GM19043 (cell line): Measurements from ENCODE around the gene SPATA24.
A peak's percentile ranks its signal among the peaks of the same experiment; 100 is the strongest.
"Not testable (repeated sequence)": the region's sequence is repeated elsewhere in the genome, so short reads cannot be mapped to it uniquely, and the experiment has no call there.

Experiments used
- ATAC-seq: cut with Tn5 transposase; IDR thresholded peaks from one replicate; pipeline ENCODE4 v1.9.1; 2021; ENCODE audit warnings: low read depth; ENCODE audit not compliant: unreplicated experiment

SPATA24 gene, protein sequence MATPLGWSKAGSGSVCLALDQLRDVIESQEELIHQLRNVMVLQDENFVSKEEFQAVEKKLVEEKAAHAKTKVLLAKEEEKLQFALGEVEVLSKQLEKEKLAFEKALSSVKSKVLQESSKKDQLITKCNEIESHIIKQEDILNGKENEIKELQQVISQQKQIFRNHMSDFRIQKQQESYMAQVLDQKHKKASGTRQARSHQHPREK

GRCh38 chr5:139403787-139404483, at the start of gene SPATA24:
TSS of gene SPATA24 (minus strand) at chr5:139404089. CDS start at chr5:139404060, 29 bp downstream.
- ATAC-seq = peak; percentile 79

DNA sequence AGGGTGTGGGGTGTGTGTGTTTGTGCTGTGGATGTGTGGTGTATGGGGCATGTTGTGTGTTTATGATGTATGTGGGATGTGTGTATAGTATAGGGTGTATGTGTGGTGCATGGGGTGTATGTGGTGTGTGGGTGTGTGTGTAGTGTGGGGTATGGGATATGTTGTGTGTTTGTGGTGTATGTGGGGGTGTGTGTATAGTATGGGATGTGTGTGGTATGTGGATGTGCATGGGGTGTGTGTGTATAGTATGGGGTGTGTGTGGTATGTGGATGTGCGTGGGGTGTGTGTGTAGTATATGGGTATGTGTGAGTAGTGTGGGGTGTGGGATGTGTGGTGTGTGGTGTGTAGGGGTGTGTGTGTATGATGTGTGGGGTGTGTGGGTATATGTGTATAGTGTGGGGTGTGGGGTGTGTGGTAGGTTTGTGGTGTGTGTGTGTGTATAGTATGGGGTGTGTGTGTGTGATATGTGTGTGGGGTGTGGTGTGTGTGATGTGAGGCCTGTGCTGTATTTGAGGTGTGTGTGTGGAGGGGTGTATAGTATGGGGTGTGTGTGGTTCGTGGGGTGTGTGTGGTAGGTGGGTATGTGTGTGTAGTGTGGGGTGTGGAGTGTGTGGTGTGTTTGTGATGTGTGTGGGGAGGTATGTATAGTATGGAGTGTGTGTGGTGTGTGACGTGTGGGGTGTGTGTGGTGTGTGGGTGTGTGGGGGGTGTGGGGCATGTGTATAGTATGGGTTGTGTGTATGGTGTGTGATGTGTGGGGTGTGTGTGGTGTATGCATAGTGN, 48.2 kb upstream of the SPATA24 start:
- ATAC-seq = no peak

DNA sequence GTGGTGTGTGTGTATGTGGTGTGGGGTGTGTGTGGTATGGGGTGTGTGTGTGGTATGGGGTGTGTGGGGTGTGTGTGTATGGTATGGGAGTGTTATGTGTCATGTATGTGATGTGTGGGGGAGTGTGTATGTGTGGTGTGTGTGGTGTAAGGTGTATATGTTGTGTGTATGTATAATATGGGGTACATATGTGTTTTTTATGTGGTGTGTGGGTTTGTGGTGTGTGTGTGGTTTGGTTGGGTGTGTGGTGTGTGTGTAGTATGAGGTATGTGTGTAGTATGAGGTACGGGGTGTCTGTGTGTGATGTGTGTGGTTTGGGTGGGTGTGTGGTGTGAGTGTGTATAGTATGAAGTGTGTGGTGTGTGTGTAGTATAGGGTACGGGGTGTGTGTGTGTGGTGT, 47.3 kb upstream of the SPATA24 start:
- no peak for ATAC-seq

DNA sequence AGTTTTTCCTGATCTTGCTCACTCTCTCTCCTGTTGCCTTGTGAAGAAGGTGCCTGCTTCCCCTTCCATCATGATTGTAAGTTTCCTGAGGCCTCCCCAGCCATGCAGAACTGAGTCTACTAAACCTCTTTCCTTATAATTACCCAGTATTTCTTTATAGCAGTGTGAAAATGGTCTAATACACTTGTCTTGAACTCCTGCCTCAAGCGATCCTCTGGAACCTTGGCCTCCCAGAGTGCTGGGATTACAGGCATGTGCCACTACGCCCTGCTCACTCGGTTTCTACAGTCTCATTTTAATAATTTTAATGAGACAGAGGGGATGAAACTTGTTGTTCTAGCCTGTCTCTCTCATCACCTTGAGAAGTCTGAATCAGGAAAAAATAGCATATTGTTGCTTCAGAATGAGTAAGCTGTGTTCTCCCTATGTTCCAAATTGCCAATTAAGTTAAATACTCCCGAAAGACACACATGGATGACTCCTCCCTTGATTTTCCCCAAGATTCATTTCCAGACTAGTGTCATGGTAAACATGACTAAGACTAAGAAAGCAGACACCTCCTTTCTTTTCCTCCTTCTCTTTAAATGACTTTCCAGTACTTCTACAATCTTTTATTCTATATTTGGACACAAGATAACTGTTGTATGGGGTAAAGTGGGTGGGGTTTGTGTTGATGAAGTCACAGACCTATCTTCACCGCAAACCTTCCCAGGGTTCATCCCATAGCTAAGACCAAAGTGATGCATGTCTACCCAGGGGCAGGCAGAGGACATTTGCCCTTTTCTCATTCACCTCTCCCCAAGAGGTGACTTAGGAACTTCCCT, 43.3 kb upstream of the SPATA24 start:
- ATAC-seq = no peak

- ATAC-seq = no peak
Measured at GRCh38 chr5:139445325-139446170, 41.7 kb upstream of the SPATA24 start.

DNA sequence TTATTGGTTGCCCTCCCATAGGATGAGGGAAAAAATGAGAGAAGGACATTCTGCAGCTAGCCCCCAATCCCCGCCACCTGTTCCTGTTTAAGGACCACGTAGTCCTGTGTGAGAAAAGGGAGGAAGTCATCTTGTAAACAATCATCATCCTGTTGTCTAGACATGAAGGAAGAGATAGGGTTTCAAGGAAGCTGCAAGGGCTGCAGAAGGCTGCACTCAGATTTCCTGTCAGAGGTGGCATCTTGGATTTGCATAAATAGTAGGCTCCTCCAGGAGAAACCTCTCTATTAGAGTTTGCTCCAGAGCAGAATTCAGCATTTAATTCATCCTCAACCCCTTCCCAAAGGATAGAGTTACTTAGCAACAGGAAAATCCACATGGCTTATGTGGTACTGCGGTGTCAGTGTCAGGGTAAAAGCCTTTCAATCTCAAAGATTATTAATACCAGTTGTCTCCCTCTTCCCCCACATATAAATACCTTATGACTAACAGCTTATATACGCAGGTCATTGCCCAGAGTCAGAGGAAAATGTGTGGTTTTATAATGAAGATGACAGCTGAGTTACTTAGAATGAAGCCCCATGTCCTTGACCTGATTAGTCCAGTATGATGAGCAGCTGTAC, 40.1 kb upstream of the SPATA24 start:
- ATAC-seq = no peak

DNA sequence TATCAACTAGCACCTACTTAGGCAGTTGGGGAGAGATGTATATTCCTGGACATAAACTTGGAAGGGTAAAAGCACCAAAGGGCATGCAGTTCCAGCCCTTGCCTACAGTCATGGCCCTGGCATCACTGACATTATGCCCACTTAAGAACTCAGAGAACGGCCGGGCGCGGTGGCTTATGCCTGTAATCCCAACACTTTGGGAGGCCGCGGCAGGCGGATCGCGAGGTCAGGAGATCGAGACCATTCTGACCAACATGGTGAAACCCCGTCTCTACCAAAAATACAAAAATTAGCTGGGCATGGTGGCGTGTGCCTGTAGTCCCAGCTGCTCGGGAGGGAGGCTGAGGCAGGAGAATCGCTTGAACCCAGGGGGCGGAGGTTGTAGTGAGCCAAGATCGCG, 36.5 kb upstream of the SPATA24 start:
- not testable (repeated sequence) for ATAC-seq

GRCh38 chr5:139439013-139439903, 35.4 kb upstream of the SPATA24 start, which contains the start of gene DNAJC18:
TSS of gene DNAJC18 (minus strand) at chr5:139439525. CDS start at chr5:139439445, 80 bp downstream.
- peak; percentile 93 for ATAC-seq

DNA sequence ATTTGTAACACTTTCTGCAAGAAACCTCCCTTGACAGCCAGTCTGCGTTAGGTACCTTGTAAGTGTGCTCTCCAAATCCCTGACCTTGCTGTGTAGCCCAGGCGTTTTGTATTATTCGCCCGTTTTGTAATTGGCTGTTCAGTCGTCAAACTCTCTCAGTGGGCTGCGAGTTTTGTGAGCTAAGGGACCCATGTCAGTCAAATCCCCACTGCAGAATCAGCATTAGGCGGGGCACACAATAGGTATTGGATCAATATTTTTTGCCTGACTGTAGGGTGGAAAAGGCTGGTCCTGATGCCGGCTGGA, 34.8 kb upstream of the SPATA24 start:
- ATAC-seq = no peak

GRCh38 chr5:139435676-139436075, 31.8 kb upstream of the SPATA24 start:
- no peak for ATAC-seq

DNA sequence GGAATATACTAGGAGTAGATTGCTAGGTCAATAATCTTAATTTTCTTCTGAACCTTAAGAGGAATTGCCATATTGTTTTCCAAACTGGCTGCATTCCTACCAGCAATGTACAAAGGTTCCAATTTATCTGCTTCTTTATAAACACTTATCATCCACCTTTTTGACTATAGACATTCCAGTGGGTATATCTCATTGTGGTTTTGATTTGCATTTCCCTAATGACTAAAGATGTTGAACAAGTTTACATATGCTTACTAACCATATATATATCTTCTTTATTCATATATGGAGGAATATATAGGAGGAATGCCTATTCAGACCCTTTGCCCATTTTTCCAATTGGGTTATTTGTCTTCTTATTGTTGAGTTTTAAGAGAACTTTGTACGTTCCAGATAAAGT, 27.8 kb upstream of the SPATA24 start:
- ATAC-seq = no peak

DNA sequence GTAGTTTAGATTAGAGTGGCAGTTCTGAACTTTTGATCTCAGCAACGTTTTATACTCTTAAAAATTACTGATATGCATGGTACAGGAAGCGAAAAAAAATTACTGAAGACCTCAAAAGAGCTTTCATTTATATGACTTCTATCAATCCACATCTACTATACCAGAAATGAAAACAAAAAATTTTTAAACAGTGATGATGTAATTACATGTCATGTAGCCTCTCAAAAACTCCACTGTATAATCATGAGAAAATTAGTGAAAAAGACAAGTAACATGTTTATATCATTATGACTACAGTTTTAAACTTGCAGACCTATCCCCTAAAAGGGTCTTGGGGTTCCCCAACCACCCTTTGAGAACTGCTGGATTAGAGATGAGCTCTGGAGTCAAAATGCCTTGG, 26.1 kb upstream of the SPATA24 start:
- ATAC-seq = no peak

DNA sequence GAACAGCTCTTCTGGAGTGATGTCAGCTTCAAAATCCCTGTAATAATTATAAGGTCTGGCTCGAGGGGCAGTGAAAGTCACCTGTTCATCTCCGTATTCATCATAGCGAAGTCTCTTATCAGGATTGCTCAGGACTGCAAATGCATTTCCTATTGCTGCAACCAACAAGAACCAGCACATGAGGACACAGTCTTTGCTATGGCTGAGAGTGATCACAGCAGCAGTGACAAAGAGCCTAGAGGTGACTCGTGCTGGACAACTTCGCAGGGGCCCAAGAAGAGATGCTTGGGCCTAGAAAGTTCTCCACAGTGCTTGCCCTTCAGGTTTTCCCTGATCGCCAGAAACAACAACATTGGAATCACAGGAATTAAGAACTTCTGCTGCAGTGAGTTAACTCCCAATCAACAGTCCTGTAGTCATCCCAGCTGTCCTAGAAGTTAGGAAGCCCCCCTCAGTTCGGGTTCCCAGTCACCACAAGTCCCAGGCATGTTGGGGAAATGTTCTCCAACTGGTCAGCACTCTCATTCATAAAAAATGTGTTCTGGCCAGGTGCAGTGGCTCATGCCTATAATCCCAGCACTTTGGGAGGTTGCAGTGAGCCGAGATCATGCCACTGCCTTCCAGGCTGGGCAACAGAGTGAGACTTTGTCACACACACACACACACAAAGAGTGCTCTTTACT, 22.5 kb upstream of the SPATA24 start:
- no peak for ATAC-seq

- no peak for ATAC-seq
Measured at GRCh38 chr5:139425497-139425896, 21.6 kb upstream of the SPATA24 start.

DNA sequence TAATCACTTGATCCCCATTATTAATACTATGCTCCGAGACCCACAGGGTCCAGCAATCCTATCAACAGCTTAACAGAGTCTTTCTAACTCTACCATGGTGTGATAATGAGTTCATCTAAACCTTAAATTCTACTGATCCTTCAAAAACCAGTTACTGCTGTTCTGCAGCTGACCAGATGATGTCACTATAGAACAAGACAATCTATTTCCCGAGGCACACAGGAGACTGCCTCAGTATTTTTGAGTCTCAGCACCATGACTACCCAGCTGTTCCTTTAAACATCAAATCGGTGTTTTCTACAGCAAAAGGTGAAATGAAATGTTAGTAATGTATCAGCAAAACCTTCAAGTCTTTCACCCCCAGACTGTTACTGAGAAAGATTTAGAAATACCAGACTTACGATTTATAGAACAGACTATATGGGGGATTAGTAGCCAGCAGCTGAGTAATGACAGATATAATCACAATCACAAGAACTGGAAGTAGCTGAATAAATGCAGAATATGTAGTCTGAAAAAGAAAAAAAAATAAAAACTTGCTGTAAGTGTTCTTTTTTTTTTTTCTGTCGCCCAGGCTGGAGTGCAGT, 18.5 kb upstream of the SPATA24 start:
- no peak for ATAC-seq

- no peak for ATAC-seq
Measured at GRCh38 chr5:139419226-139420192, 15.6 kb upstream of the SPATA24 start.
